SKM-1 (cell line): Measurements from ENCODE around the gene ARMH1.

Source experiments
- DNase-seq: peaks from one replicate; lab custom pipeline; 2025; ENCODE audit not compliant: unreplicated experiment; lab: John Stamatoyannopoulos, UW

The ARMH1 gene

DNA sequence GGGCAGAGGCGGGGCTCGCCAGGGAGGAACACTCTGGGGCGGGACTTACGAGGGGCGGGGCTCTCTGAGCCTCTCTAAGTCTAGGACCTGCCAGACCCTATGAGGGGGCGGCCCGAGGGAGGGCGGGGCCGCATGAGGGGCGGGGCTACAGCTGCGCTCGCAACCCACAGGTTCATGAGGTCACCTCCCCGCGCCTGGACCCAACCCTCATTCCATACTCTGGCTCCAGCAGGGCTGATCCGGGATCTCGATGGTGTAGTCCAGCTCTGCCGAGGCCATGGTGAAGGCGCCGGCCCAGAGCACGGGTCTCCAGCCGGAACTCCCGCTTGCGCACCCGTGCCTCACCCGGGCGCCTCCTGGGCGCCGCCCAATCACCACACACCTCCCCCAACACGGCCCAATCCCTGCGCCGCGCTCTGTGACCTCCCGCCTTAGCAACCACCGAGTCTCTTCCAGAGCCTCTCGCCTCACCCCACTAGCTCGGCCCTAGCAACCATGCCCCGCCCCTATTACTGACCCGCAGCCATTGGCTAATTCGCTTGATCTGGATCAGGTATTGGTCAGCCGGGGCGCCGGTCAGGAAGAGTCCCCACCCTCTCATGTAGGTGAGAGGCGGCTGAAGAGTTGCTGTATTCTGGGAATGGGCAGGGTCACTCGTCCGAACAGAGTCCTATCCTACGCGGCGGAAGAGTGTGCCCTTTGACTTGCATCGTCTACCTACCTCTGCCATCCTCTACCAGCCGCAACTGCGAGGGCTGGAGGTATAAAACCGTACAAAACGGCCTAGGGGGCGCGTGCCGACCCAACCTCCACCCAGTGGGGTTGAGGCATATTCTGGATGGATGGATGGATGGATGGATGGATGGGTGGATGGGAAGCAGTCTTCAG lies at the start of gene ARMH1, which contains the start of gene TMEM53:
TSS of gene ARMH1 (plus strand) at position 602 of the 888 bp plus-strand sequence. CDS start 14,984 bp downstream, outside the sequence.
TSS of gene TMEM53 (minus strand) at position 369 of the 888 bp plus-strand sequence. CDS start at position 279, 90 bp downstream.
- no peak for DNase-seq

DNA sequence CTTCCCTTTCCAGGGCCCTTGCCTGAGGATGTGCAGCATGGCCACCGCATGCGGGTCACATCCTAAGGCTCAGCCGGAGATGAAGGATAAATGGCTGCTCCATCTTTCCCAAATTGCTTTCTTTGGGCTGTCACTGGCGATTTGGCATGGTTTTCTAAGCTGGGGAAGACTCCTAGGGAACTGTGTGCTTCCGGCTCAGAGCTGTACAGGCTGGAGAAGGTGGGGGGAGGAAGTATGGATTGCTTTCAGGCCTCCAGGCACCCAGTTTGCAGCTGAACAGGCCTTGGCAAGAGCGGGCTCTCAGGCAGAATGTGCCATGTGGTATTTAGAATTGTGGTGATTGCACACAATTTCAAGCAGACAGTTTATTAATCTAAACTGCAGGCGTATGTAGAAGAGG lies 49.2 kb upstream of the ARMH1 start:
- no peak for DNase-seq

DNA sequence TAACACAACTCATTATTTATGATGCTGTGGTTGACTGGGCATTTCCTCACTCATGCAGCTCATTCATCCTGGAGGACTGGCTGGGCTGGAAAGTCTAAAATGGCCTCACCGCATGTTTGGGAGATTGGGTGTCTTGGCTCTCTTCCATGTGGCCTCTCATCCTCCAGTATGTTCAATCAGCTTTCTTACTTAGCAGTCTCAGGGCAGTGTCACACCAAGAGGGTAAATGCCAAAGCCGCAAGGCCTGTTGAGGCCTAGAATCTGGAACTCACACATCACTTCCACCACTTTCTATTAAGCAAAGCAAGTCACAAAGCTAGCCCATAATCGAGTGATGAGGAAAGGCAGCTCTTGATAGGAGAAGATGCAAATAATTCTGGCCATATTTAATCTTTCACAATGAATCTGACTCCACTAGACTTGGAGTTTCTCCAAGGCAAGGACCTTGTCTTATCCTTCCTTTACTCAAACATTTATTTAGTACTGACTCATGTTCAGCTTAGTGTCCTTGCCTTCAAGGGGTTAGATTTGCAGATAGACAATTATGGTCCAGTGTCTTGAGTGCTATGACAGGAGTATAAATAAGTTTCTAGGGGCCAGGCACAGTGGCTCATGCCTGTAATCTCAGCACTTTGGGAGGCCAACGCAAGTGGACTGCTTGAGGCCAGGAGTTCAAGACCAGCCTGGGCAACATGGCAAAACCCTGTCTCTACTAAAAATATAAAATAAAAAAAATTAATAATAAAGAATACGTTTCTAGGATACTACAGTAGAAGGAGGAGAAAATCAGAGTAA lies 45.4 kb upstream of the ARMH1 start:
- no peak for DNase-seq

- DNase-seq = no peak
These were observed 44.4 kb upstream of the ARMH1 start for GRCh38 chr1:44630116-44630515.

DNA sequence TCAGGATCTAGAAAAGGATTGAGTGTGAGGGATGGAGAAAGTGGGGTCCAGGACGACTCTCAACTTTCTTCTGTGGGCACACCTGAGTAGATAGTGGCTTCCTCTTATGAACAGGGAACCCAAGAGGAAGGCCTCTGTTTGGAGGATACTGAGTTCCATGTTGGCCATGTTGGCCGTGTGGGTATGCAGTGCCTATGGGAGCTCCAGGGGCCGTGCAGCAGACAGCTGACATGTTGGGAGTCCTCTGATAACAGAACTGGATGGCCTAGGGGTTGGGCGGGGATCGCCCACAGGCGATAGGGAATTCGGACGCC lies 43.2 kb upstream of the ARMH1 start:
- DNase-seq = no peak

- DNase-seq = peak; percentile 83
These were observed 42.6 kb upstream of the ARMH1 start for GRCh38 chr1:44631647-44632539.

DNA sequence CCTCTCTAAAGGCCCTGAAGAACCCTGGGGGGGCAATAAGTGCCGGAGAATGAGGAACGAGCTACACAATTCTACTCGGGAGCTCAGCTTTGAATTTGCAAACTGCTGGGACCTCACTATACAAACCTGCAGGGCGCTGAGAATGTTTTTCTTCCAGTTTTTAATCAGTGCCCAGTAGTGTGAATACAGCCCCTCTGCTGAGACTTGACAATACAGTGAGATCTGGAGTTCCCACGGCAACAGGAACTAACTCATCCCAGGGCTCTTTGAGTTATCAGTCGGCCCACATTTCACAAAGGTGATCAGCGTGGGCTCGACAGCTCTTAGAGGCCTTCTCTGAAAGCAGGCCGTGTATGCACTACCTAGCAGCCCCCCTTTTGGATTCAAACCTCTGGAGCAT lies 41.9 kb upstream of the ARMH1 start:
- DNase-seq = peak; percentile 9

GRCh38 chr1:44634606-44635189 lies 39.8 kb upstream of the ARMH1 start:
- no peak for DNase-seq

GRCh38 chr1:44635439-44635838 lies 39.1 kb upstream of the ARMH1 start:
- no peak for DNase-seq

- no peak for DNase-seq
These were observed 38.3 kb upstream of the ARMH1 start for GRCh38 chr1:44636083-44636687.

DNA sequence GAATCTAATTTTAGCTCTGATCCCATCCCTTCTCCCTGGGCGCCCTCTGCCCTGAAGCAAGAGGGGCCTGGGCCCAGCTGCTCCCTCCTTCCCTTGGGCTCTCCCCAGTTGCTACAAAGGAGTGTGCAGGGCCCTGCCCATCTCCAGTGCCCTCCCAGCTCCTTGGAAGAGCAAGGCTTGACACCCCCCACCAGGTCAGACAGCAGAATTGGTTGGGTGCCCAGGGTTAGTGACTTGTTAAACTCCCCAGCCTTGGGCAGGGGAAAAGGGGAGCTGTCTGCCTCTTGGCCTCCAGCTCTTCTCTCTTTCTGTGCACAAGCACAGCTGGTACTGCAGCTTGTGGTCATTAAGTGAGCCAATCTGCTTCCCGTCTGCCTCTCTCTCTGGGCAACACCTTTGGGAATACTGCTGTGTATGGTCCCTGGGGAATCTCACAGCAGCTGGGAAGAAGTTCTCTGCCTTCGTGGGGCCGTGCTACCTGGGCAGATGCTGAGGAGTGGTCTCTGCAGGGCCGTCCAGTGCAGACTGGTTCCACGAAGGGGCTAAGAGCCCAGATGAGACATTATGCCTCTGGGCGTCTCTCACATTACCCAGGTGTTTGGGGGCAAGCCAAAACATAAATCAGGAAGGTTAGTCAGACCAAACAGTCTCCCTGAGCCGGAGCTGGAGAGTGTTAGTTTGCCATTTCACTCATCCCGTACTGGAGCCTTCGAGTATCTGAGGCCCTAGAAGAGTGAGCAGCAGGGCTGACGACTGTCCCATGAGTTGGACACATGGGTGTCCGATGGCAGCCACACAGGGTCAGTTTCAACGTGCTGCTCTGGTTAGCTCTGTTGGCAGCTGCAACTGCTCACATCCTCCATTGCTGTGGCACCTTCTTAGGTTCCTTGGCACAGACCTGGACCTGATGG lies 37.6 kb upstream of the ARMH1 start:
- DNase-seq = no peak

GRCh38 chr1:44637702-44638411 lies 36.7 kb upstream of the ARMH1 start:
- DNase-seq = no peak

GRCh38 chr1:44640200-44640853 lies 34.2 kb upstream of the ARMH1 start:
- no peak for DNase-seq

- no peak for DNase-seq
These were observed 33.1 kb upstream of the ARMH1 start for GRCh38 chr1:44641126-44642102.

GRCh38 chr1:44642255-44642654 lies 32.3 kb upstream of the ARMH1 start:
- no peak for DNase-seq

DNA sequence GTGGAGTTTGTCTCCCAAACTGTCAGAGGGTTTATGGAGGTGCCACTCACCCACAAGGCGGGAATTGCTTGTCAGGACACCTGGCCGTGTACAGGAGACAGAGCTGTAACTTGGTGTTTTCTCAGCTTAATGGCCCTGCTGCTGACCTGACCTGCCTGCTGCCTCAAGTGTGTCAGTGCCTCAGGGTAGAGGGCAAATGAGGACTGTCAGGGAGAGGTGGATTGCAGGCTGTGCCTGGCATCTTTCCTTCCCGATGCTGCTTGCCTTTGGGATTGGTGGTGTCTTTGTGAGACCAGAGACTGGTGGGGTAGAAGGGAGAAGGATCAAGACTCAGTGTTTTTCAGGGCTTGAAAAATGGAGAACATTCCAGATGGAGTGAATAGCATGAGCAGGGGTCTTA lies 31.6 kb upstream of the ARMH1 start:
- no peak for DNase-seq
